WTC11 (cell line): ENCODE measurements around the gene TACO1. TPM values are rescaled to one million over a fixed set of nuclear protein-coding genes. Genes with fewer than 3 reads are reported as not detected.

Source experiments
- ATAC-seq: fragments of 200-7000 bp; cut with Tn5 transposase; 2 replicates; pipeline ENCODE4 v1.10.0; 2021; ENCODE audit warnings: mild to moderate bottlenecking, moderate library complexity
- CTCF ChIA-PET: fragments of 300-600 bp; sonication (Branson Sonifier 250); formaldehyde crosslinking; loops from one replicate; lab custom pipeline; 2021; ENCODE audit warnings: antibody characterized with exemption; lab: Charles Lee
- POLR2A ChIA-PET: fragments of 350-600 bp; sonication (Branson Sonifier 250); formaldehyde crosslinking; loops from one replicate; lab custom pipeline; 2021; ENCODE audit warnings: antibody characterized with exemption; lab: Charles Lee
- DNase-seq: peaks from one replicate; pipeline ENCODE4 v3.0.0; 2021; ENCODE audit warnings: low spot score
- H3K27ac Mint-ChIP-seq: 2 replicates; pipeline ENCODE4 v1.8.0; 2021; ENCODE audit warnings: mixed read lengths
- H3K27me3 Mint-ChIP-seq: 2 replicates; pipeline ENCODE4 v1.8.0; 2021; ENCODE audit warnings: low read depth, mild to moderate bottlenecking, moderate library complexity, mixed read lengths
- H3K36me3 Mint-ChIP-seq: 2 replicates; pipeline ENCODE4 v1.8.0; 2021; ENCODE audit warnings: mixed read lengths
- H3K4me1 Mint-ChIP-seq: 2 replicates; pipeline ENCODE4 v1.8.0; 2022; ENCODE audit warnings: mixed read lengths
- H3K4me3 Mint-ChIP-seq: 2 replicates; pipeline ENCODE4 v1.8.0; 2021; ENCODE audit warnings: mild to moderate bottlenecking, moderate library complexity, mixed read lengths
- H3K9me3 Mint-ChIP-seq: 2 replicates; pipeline ENCODE4 v1.8.0; 2021; ENCODE audit warnings: mixed read lengths
- ATF1 ChIP-seq: sonication (generic); formaldehyde crosslinking; IDR thresholded peaks from 2 replicates; pipeline ENCODE4 v1.8.1; 2023; ENCODE audit warnings: mild to moderate bottlenecking, moderate library complexity, missing genetic modification reagents
- EMX1 ChIP-seq: fragments of 250-450 bp; sonication (Bioruptor Pico); IDR thresholded peaks from 2 replicates; pipeline ENCODE4 v1.8.0; 2021; ENCODE audit warnings: mild to moderate bottlenecking
- FOXK1 ChIP-seq: sonication (generic); formaldehyde crosslinking; IDR thresholded peaks from 2 replicates; pipeline ENCODE4 v1.8.0; 2022; ENCODE audit warnings: mild to moderate bottlenecking, moderate library complexity, missing genetic modification reagents
- JAZF1 ChIP-seq: fragments of 250-450 bp; sonication (Bioruptor Pico); IDR thresholded peaks from 2 replicates; pipeline ENCODE4 v1.9.0; 2021; ENCODE audit warnings: moderate library complexity, mild to moderate bottlenecking, inconsistent platforms
- NFE2L1 ChIP-seq: sonication (generic); formaldehyde crosslinking; IDR thresholded peaks from 2 replicates; pipeline ENCODE4 v1.8.1; 2023; ENCODE audit warnings: missing genetic modification reagents
- SMAD3 ChIP-seq: sonication (generic); formaldehyde crosslinking; IDR thresholded peaks from 2 replicates; pipeline ENCODE4 v1.8.0; 2022; ENCODE audit warnings: missing genetic modification reagents, mild to moderate bottlenecking, borderline replicate concordance
- TEAD4 ChIP-seq: sonication (generic); formaldehyde crosslinking; IDR thresholded peaks from 2 replicates; pipeline ENCODE4 v1.8.0; 2022; ENCODE audit warnings: mild to moderate bottlenecking, missing genetic modification reagents
- ZNF416 ChIP-seq: fragments of 250-450 bp; sonication (Bioruptor Pico); IDR thresholded peaks from 2 replicates; pipeline ENCODE4 v1.9.0; 2021; ENCODE audit warnings: mild to moderate bottlenecking, inconsistent platforms
- total RNA-seq: library from RNA; stranded (reverse); gene quantifications from 3 replicates; pipeline ENCODE4 v1.2.3, GENCODE V29; 2021
- TF ChIP-seq, protein P1 (sequence below): sonication (generic); formaldehyde crosslinking; conservative IDR thresholded peaks from 2 replicates; pipeline ENCODE4 v1.8.1; 2022; ENCODE audit warnings: mild to moderate bottlenecking, missing genetic modification reagents
- TF ChIP-seq, protein P2 (sequence below): sonication (generic); formaldehyde crosslinking; IDR thresholded peaks from 2 replicates; pipeline ENCODE4 v1.8.1; 2023; ENCODE audit warnings: mild to moderate bottlenecking, missing genetic modification reagents
- TF ChIP-seq, protein P3 (sequence below): sonication (generic); formaldehyde crosslinking; IDR thresholded peaks from 2 replicates; pipeline ENCODE4 v1.8.1; 2022; ENCODE audit warnings: mild to moderate bottlenecking, moderate library complexity, missing genetic modification reagents
- TF ChIP-seq, protein P4 (sequence below): sonication (generic); formaldehyde crosslinking; IDR thresholded peaks from 2 replicates; pipeline ENCODE4 v1.8.0; 2023; ENCODE audit warnings: missing genetic modification reagents
- TF ChIP-seq, protein P5 (sequence below): sonication (generic); formaldehyde crosslinking; IDR thresholded peaks from 2 replicates; pipeline ENCODE4 v1.8.0; 2022; ENCODE audit warnings: missing genetic modification reagents

Gene TACO1
- total RNA-seq, 1 experiment from 2014 or later = 26.9 TPM

DNA sequence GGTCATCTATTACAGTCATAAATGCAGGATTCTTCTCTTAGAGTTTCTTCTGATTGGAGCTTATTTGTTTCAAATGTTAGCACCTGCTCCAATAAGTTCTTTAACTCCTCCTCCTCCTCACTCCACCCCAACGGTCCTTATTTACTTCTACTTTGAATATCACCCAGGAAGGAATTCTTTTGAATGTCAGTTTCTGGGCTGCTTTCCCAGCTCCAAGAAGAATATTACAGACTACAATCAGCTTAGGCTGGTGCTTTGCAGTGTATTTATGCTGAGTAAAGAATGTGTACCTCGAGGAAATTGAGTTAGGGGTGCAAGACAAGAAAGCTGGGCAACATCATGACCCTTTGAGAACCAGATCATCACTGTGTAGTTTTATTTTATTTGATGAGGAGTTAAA is 52.4 kb downstream of the TACO1 start:
- DNase-seq = no peak
- no peak for ATAC-seq
- no peaks in the 10 kb centered on the region for H3K9me3 Mint-ChIP-seq
- H3K27me3 Mint-ChIP-seq = no peaks in the 10 kb centered on the region
- peaks cover 16% of the 10 kb centered on the region for H3K36me3 Mint-ChIP-seq
- TF ChIP-seq NFE2L1 (CRISPR knock-in tag) (no peak), FOXK1 (CRISPR knock-in tag) (no peak), ATF1 (CRISPR knock-in tag) (no peak), JAZF1 (CRISPR knock-in tag) (no peak), SMAD3 (CRISPR knock-in tag) (no peak), TEAD4 (CRISPR knock-in tag) (no peak), EMX1 (no peak)
- TF ChIP-seq, protein P1, sequence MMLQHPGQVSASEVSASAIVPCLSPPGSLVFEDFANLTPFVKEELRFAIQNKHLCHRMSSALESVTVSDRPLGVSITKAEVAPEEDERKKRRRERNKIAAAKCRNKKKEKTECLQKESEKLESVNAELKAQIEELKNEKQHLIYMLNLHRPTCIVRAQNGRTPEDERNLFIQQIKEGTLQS = no peak
- TF ChIP-seq, protein P2, sequence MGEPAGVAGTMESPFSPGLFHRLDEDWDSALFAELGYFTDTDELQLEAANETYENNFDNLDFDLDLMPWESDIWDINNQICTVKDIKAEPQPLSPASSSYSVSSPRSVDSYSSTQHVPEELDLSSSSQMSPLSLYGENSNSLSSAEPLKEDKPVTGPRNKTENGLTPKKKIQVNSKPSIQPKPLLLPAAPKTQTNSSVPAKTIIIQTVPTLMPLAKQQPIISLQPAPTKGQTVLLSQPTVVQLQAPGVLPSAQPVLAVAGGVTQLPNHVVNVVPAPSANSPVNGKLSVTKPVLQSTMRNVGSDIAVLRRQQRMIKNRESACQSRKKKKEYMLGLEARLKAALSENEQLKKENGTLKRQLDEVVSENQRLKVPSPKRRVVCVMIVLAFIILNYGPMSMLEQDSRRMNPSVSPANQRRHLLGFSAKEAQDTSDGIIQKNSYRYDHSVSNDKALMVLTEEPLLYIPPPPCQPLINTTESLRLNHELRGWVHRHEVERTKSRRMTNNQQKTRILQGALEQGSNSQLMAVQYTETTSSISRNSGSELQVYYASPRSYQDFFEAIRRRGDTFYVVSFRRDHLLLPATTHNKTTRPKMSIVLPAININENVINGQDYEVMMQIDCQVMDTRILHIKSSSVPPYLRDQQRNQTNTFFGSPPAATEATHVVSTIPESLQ = no peak
- TF ChIP-seq, protein P3, sequence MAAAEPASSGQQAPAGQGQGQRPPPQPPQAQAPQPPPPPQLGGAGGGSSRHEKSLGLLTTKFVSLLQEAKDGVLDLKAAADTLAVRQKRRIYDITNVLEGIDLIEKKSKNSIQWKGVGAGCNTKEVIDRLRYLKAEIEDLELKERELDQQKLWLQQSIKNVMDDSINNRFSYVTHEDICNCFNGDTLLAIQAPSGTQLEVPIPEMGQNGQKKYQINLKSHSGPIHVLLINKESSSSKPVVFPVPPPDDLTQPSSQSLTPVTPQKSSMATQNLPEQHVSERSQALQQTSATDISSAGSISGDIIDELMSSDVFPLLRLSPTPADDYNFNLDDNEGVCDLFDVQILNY (CRISPR knock-in tag) = no peak
- TF ChIP-seq, protein P4, sequence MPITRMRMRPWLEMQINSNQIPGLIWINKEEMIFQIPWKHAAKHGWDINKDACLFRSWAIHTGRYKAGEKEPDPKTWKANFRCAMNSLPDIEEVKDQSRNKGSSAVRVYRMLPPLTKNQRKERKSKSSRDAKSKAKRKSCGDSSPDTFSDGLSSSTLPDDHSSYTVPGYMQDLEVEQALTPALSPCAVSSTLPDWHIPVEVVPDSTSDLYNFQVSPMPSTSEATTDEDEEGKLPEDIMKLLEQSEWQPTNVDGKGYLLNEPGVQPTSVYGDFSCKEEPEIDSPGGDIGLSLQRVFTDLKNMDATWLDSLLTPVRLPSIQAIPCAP = no peak
- TF ChIP-seq, protein P5, sequence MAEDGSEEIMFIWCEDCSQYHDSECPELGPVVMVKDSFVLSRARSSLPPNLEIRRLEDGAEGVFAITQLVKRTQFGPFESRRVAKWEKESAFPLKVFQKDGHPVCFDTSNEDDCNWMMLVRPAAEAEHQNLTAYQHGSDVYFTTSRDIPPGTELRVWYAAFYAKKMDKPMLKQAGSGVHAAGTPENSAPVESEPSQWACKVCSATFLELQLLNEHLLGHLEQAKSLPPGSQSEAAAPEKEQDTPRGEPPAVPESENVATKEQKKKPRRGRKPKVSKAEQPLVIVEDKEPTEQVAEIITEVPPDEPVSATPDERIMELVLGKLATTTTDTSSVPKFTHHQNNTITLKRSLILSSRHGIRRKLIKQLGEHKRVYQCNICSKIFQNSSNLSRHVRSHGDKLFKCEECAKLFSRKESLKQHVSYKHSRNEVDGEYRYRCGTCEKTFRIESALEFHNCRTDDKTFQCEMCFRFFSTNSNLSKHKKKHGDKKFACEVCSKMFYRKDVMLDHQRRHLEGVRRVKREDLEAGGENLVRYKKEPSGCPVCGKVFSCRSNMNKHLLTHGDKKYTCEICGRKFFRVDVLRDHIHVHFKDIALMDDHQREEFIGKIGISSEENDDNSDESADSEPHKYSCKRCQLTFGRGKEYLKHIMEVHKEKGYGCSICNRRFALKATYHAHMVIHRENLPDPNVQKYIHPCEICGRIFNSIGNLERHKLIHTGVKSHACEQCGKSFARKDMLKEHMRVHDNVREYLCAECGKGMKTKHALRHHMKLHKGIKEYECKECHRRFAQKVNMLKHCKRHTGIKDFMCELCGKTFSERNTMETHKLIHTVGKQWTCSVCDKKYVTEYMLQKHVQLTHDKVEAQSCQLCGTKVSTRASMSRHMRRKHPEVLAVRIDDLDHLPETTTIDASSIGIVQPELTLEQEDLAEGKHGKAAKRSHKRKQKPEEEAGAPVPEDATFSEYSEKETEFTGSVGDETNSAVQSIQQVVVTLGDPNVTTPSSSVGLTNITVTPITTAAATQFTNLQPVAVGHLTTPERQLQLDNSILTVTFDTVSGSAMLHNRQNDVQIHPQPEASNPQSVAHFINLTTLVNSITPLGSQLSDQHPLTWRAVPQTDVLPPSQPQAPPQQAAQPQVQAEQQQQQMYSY (CRISPR knock-in tag) = no peak
- TF ChIP-seq, all 79 proteins: peak for 0
- H3K4me3 Mint-ChIP-seq = no peak overlapping the region
- POLR2A ChIA-PET = no interaction called here
- peak overlapping the region; percentile 50; the same call in 1 of the 2 replicates for H3K27ac Mint-ChIP-seq
- peaks cover 7% of the 10 kb centered on the region for H3K4me1 Mint-ChIP-seq
- CTCF ChIA-PET = no interaction called here

DNA sequence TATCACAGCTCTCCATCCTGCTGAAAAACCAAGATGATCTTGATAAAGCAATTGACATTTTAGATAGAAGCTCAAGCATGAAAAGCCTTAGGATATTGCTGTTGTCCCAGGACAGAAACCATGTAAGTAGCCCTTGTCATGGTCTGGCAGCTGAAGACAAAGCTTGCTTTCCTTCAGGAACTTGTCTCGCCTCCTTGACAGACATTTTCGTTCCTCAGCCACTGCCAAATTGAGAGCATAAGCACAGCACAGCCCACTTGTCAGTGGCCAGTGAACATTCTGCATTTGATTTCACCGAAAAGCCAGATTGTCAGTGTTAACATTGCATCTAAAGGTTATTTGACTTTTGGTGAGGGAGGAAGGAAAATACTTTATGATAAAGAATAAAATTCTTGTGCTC is 57.1 kb downstream of the TACO1 start:
- H3K27me3 Mint-ChIP-seq = no peaks in the 10 kb centered on the region
- ChIA-PET CTCF (interaction anchor here (1.4 to 2.9 kb wide), 2 partner anchors 21 to 36 kb away, joined by 4 to 11 read pairs; partner anchors contain the start of gene MAP3K3), POLR2A (no interaction called here)
- DNase-seq (no peak), ATAC-seq (no peak)
- peaks cover 2% of the 10 kb centered on the region; the same call in 1 of the 2 replicates for H3K4me1 Mint-ChIP-seq
- TF ChIP-seq ZNF416 = no peak
- H3K4me3 Mint-ChIP-seq = no peak overlapping the region
- no peak overlapping the region for H3K27ac Mint-ChIP-seq
- H3K9me3 Mint-ChIP-seq = no peaks in the 10 kb centered on the region
- peaks cover 27% of the 10 kb centered on the region for H3K36me3 Mint-ChIP-seq

Other genes with a start within 250 kb of the TACO1 start
- gene CYB561, start 154.6 kb upstream of the TACO1 start, total RNA-seq = 27.0 to 35.1 TPM (median 28.7 TPM) in 3 replicates
- 7.0 to 8.1 TPM (median 7.8 TPM) in 3 replicates for gene ACE, start 123.8 kb upstream of the TACO1 start, total RNA-seq
- gene KCNH6, start 77.5 kb upstream of the TACO1 start, total RNA-seq = 2.1 to 2.4 TPM (median 2.3 TPM) in 3 replicates
- 91.5 to 99.8 TPM (median 97.8 TPM) in 3 replicates for gene DCAF7, start 50.4 kb upstream of the TACO1 start, total RNA-seq
- gene MAP3K3, start 21.5 kb downstream of the TACO1 start, total RNA-seq = 21.8 to 25.7 TPM (median 22.5 TPM) in 3 replicates
- 83.4 to 91.8 TPM (median 88.4 TPM) in 3 replicates for gene LIMD2, start 99.2 kb downstream of the TACO1 start, total RNA-seq
- 36.6 to 43.1 TPM (median 41.2 TPM) in 3 replicates for gene STRADA, start 140.9 kb downstream of the TACO1 start, total RNA-seq
- gene CCDC47, start 172.7 kb downstream of the TACO1 start, total RNA-seq = 63.0 to 70.9 TPM (median 63.9 TPM) in 3 replicates
- gene DDX42, start 173.3 kb downstream of the TACO1 start, total RNA-seq = 102 to 128 TPM (median 106 TPM) in 3 replicates
- gene PSMC5, start 226.5 kb downstream of the TACO1 start, total RNA-seq = 135 to 152 TPM (median 149 TPM) in 3 replicates
- 47.7 to 62.1 TPM (median 52.0 TPM) in 3 replicates for gene FTSJ3, start 226.8 kb downstream of the TACO1 start, total RNA-seq
- 80.1 to 106 TPM (median 86.7 TPM) in 3 replicates for gene SMARCD2, start 241.8 kb downstream of the TACO1 start, total RNA-seq